HG02610 (cell line): Measurements from ENCODE around the gene SYNDIG1L.

Experiments used
- ATAC-seq: cut with Tn5 transposase; IDR thresholded peaks from one replicate; pipeline ENCODE4 v1.9.1; 2021; ENCODE audit warnings: mild to moderate bottlenecking, moderate library complexity; ENCODE audit not compliant: unreplicated experiment

SYNDIG1L gene

GRCh38 chr14:74364271-74364880 lies 61.6 kb downstream of the SYNDIG1L start:
- no peak for ATAC-seq

DNA sequence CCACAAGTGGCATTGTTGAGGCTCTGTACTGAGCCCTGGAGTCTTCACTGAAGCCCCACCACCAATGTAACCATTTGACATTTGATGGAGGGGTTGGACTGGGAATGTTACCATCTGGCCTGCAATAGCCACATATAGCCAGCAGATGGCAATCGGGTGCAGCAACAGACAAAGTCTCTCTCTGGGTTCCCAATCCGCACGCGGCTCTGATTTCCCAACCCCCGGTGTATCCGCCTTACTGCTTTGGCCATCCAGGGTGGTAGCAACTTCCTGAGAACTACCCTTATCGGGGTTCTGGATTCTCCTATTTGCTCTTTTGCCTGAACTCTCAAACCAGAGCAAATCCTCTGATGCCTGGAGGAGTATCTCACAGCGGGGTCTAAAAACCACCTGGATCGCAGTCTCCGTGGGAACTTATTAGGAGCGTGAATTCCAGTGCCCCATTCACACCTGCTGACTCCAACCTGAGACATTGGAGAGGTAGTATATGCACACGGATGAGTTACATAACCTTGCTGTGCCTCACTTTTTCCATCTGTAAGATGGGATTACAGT lies 63.6 kb downstream of the SYNDIG1L start:
- ATAC-seq: no peak

GRCh38 chr14:74360163-74360562 lies 65.8 kb downstream of the SYNDIG1L start:
- ATAC-seq: no peak

DNA sequence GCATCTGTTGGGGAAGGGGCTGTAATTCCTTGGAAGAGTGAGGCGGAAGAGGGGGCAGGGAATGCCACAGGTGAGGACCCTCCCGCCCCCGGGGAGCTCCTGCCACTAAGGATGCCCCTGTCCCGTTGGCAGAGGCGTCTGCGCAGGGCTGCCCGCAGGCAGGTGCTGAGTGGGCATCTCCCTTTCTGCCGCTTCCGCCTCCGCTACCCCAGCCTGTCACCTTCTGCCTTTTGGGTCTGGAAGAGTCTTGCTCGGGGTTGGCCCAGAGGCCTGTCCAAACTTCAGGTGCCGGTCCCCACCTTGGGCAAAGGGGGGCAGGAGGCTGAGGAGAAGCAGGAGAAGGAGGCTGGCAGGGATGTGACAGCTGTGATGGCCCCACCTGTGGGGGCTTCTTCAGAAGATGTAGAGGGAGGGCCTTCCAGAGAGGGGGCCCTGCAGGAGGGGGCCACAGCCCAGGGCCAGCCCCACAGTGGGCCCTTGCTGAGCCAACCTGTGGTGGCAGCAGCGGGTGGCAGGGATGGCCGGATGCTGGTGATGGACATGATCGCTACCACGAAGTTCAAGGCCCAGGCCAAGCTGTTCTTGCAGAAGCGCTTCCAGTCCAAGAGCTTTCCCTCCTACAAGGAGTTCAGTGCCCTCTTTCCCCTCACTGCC lies 67.7 kb downstream of the SYNDIG1L start:
- ATAC-seq: no peak

DNA sequence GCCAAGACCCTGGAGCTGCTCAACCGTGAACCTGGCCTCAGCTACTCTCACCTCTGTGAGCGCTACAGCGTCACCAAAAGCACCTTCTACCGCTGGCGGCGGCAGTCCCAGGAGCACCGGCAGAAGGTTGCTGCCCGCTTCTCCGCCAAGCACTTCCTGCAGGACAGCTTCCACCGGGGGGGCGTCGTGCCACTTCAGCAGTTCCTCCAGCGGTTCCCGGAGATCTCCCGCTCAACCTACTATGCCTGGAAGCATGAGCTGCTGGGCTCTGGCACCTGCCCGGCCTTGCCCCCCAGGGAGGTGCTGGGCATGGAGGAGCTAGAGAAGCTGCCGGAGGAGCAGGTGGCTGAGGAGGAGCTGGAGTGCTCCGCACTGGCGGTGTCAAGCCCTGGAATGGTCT lies 68.4 kb downstream of the SYNDIG1L start:
- no peak for ATAC-seq

- ATAC-seq: no peak
Observed at GRCh38 chr14:74356892-74357575, 69.0 kb downstream of the SYNDIG1L start.
